Hepatocyte (in vitro differentiated cells): Measurements from ENCODE around the gene SMARCA2.

Experiments used
- CTCF ChIP-seq: fragments of 200-600 bp; sonication (generic); IDR thresholded peaks from 2 replicates; pipeline ENCODE4 v1.5.1; 2016; ENCODE audit warnings: antibody characterized with exemption, mild to moderate bottlenecking; ENCODE audit not compliant: poor library complexity
- EZH2 ChIP-seq: fragments of 200-600 bp; sonication (generic); IDR thresholded peaks from 2 replicates; pipeline ENCODE4 v1.6.1; 2016; ENCODE audit warnings: antibody characterized with exemption, mild to moderate bottlenecking, borderline replicate concordance
- EZH2phosphoT487 ChIP-seq: fragments of 200-600 bp; sonication (generic); IDR thresholded peaks from one replicate; pipeline ENCODE4 v1.6.1; 2018; ENCODE audit warnings: antibody characterized with exemption, mild to moderate bottlenecking, low read depth, moderate library complexity; ENCODE audit not compliant: unreplicated experiment, severe bottlenecking

- TF ChIP-seq CTCF (no peak), EZH2 (no peak), EZH2phosphoT487 (no peak)
Measured at GRCh38 chr9:2016408-2017330, 1.5 kb downstream of the SMARCA2 start.
